Measurements from ENCODE around the gene OSBPL1A.

The OSBPL1A gene

GRCh38 chr18:24214144-24214543, 183.5 kb downstream of the OSBPL1A start:
- no peak for DNase-seq

GRCh38 chr18:24212939-24213338, 184.7 kb downstream of the OSBPL1A start:
- DNase-seq, result no peak

DNA sequence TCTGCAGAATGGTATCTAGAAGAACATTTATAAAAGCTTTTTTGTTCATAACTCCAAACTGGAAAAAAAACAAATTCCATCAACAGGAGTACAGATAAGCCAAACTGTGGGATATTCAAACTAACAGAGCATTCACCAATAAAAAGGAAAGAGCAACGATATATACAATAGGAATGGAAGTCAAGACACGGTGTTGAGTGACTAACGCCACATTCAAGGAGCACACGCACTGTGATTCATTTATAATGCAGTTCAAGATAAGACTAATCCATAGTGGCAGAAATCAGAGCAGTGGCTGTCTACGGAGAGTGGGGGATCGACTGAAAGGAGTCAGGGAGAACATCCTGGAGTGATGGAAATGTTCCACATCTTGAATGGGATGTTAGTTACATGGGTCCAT, 188.1 kb downstream of the OSBPL1A start:
- DNase-seq, result no peak

DNA sequence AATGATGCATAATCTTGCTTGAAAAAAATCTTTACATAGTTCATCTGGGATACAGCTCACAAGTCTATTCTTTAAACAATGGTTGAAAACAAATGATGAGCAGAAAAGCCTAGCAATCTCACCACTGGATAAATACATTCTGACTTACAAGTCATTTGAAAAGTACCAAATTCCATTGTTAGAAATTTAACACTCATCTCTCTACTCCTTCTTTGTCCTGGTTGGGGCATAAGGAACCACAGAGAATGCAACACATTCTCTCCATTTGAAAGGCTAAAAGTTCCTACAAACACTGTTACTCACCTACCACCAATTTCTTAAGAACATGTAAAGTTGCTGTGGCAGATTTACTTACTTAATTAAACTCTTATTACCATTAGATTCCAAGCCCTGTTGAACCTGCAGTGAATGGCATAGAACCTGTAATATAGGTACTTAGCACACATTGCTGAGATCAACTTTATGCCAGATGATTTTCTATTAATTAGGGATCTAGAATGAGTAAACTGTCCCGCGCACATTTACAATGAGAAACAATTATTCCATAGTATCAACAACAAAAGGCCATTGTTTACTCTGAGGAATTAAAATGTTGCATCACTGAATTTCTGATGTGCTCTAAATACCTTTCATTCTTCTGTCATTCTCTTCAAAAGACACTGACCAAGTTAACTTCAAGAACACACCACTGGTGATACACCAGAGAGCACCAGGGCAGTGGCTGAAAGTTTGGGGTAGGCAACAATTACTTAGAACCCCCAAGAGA, 189.2 kb downstream of the OSBPL1A start:
- DNase-seq, result no peak

DNA sequence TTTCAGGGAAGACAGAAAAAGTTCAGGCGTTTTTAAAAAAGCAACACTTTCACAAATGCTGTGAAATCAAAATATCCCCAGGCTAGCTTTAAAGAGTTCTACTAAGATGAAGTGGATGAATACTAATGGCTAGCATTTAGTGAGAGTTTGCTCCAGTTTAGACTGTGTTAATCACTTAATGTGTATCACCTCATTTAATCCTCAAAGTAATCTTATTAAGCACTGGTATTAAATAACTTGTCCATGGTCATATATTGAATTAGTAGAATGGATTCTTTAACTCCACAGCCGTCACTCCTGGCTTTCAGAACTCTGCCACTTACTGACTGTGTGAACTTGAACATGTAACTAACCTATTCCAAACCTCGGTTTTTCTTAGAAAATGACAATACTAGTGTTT, 192.7 kb downstream of the OSBPL1A start:
- DNase-seq, result no peak

DNA sequence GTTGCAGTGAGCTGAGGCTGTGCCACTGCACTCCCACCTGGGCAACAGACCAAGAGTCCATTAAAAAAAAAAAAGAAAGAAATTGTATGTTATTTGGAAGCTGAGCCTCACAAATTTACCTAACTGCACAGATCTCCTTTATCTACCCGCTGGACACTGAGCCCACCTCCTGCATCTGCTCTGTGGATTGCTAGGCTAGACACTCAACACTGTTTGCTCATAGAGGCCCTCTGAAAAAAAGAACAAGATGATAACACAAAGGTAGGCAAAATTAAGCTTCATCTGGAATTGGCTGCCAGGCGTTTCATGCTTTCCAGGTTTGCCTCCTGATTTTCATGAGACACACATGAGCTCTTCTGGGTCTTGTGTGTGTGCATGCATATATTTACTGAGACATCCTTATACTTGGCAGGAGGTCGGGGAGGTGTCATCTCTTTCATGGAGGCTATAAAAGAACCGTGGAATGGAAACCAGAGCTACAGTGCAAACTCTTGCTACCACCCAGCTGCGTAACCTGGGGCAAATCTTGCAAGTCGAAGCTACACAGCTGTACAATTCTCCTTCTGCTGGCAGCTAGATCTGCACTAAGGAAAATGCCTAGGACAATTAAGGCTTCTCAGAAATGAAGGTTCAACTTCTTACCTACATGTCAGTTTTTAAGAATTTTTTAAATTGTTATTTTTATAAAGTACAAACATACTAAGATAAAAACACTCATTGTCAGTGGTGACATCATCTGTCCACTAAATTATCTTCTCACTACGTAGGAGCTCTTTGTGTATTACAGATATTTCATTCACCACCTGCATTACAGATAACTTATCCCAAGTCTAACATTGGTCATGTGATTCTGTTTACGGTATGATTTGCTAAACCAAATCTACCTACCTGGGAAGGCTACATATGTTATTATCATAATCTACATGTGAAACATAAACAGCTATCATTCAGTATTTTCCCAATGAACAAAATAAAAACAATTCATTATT, 195.6 kb downstream of the OSBPL1A start:
- no peak for DNase-seq

GRCh38 chr18:24200494-24201290, 196.9 kb downstream of the OSBPL1A start:
- DNase-seq, result no peak

- DNase-seq, result no peak
Observed at GRCh38 chr18:24199372-24199962, 198.2 kb downstream of the OSBPL1A start.

DNA sequence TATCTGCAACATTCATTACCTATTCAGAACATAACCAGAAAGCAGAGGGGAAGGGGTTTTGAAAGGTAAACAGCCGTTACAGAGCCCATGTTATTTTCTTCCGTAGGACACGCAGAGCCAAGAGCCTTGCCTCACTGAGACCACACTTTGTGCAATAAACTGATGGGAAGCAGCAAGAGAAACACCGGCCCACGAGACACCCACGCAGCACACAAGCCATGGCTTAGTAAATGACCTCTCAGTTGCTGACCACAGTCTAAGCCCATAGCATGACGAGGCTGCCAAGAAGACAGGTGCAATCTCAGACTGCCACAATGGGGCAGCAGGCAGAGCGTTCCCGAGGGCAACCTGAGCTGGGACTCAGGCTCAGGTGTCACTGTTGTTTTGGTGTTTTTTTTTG, 199.2 kb downstream of the OSBPL1A start:
- DNase-seq, result peak; percentile 77 to 85

- DNase-seq, result no peak
Observed at GRCh38 chr18:24197412-24197811, 200.2 kb downstream of the OSBPL1A start.

- no peak for DNase-seq
Observed at GRCh38 chr18:24196764-24197163, 200.9 kb downstream of the OSBPL1A start.

GRCh38 chr18:24195296-24196053, 202.1 kb downstream of the OSBPL1A start:
- no peak for DNase-seq

GRCh38 chr18:24190590-24190989, 207.0 kb downstream of the OSBPL1A start:
- DNase-seq, result no peak

DNA sequence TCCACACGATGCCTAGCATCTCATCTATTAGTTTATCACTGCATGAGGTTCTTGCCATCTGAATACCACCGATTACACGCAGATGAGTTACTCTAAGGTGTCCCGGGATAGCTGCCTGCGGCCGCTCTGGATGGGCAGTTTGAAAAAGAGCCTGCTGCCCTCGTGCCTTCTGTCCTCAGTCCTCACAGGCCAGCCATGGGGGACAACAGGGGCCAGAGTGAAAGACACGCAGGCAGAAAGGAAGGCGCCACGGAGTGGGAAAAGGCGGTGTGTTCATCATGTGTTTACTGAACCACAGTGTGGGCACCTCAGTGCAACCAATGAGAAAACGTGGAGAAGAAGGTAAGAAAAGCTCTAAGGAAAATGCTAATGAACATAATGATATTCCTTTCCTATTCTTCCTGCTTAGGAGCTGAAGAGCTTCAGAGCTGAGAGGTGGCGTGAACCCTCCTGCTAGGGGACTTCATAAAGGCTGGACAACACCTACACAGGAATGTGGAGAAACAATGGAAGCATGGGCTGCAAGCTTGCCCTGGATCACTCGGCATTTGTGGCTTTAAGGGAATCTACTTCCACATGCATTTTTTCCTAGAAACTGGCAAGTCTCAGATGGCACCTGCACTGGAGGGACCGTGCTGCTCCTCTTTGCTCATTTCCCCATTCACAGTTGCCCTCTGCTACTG, 207.8 kb downstream of the OSBPL1A start:
- no peak for DNase-seq

- DNase-seq, result peak in 1 of 2 donors; percentile 25
Observed at GRCh38 chr18:24189007-24189528, 208.6 kb downstream of the OSBPL1A start.

DNA sequence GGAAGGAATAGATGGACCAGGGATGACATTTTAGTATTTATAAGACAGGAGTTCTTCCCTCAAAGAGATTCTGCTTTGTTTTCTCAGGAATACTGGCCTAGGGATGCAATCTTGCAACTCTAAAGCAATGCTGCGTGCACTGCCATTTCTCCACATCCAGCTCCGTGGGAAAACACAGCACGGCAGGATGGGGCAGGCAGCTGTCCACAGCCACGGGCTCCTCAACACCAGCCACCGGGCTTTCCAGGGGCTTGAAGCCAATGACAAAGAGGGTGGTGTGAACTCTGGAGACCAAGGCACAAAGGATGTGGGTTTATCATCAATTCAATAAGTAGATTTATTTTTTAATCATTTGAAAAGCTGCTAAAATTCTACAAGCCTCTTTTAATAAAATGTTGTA, 209.5 kb downstream of the OSBPL1A start:
- no peak for DNase-seq

DNA sequence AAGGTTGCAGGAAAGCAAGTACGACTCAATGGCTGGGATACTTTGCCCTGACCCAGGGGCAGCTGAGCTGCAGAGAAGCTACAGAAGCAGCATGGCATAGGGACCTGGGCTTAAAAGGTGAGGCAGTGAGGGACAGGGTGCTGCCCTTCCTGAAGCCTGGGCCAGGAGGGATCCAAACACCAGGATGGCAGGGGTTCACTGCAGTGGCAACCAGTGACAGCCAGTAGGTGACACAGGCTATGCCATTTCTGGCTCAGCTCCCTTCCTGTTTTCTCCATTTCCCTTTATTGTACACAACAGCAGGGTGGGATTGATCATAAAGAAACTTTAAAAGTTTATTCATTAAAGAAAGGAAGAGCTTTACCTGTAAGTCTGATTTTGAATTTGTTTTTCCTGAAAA, 209.9 kb downstream of the OSBPL1A start:
- DNase-seq, result no peak

DNA sequence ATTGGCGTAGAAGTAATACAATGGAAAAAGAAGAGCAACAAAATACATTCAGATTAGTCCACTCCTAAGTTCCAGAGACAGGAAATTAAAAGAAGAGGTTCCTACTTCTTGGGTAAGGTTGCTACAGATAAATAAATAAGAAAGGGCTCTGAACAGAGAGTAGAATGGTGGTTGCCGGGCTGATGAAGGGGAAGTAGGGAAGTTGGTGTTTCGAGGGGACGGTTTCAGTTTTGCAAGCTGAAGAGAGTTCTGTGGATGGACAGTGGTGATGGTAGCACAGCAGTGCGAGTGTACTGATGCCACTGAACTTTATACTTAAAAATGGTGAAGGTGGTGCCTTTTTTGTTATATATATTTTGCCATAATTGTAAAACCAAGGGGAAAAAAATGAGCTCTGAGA, 210.6 kb downstream of the OSBPL1A start:
- peak; percentile 7 to 24 for DNase-seq

DNA sequence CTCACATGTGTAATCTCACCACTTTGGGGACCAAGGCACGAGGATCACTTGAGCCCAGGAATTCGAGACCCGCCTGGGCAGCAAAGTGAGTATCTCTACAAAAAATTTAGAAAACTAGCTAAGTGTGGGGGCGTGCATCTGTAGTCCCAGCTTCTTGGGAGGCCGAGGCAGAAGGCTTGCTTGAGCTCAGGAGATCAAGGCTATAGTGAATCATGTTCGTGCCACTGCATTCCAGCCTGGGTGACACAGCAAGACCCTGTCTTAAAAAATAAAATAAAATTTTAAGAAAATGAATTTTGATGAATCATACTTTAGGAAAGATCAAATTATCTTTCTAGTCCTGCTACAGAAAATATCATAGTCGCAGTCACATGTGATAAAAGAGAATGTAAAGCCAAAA, 211.8 kb downstream of the OSBPL1A start:
- DNase-seq, result no peak

GRCh38 chr18:24181806-24182205, 215.8 kb downstream of the OSBPL1A start:
- DNase-seq, result no peak

DNA sequence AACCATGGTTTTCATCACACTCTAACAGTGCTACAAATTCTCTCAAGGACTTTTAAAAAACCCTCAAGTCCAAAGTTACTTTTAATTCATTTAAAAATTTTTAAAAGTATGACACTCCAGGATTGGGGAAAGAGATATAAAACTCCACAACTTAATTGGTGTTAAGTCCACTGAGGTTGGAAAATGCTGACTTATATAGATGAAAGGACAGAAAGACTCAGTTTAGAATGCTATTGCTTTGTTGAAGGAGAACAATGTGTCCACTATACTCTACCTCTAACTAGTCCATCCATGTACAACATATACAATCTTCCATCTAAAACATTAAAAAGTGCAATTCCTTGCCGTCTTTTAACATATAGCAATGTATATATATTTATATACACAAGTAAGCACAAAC, 217.6 kb downstream of the OSBPL1A start:
- DNase-seq, result no peak

Data from inflammatory macrophage treated with lipopolysaccharide for 1 hour (primary cell).